ENCODE measurements around the gene DLG2. TPM values are rescaled to one million over a fixed set of nuclear protein-coding genes. Genes with fewer than 3 reads are reported as not detected.
"Not testable (repeated sequence)": the region's sequence is repeated elsewhere in the genome, so short reads cannot be mapped to it uniquely, and the experiment has no call there.

Gene DLG2
- total and polyA plus RNA-seq, 2 donors: 3.4 to 42.4 TPM

DNA sequence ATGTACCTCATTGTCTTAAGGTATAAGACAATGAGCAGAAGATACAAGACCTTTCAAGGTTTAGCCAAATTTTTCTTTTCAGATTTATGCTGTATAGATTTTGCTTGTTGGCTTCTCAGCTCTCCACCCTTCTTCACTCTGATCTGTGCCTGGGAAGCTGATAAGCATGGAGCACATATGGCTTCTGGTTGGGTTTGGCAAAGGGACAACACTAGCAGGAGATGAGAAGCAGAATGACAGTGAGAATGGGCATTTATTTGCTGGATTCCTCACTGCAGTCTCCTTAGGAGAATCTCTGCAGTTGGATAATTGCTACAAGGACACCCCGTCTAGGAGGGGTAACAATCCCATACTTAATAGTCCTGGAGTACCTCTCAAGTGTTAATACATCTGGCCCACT lies 1866.2 kb downstream of the DLG2 start:
- H3K27ac ChIP-seq (ENCODE audit: low read depth): no peak overlapping the region
- WGBS: 77% methylated on average over 1 of the region's 1 CpG
- no peak overlapping the region for H3K4me3 ChIP-seq (ENCODE audit: low read depth, low read length)
- DNase-seq (ENCODE audit: extremely low spot score): no peak
- H3K4me1 ChIP-seq (ENCODE audit: insufficient read depth): no peaks in the 10 kb centered on the region
- no peaks in the 10 kb centered on the region for H3K36me3 ChIP-seq (ENCODE audit: insufficient read depth)

DNA sequence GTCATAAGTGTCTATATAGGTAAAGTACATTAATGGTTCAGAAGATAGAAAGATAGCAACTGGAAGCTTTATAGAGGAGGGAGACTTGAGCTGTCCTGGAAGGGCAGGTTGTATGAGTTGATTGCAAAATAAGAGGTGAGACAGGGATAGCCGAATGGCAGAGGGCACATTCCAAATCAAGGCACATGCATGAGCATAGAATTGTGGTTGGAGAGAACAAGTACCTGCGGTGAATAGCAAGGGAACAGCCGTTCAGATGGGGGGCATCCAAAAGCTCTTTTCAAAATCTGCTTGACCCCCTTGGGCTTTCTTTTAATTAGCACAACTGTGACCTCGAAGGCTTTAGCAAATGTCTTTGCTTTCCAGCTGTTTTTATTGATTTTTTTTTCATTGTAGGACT lies 1868.0 kb downstream of the DLG2 start:
- no peak for DNase-seq (ENCODE audit: extremely low spot score)
- H3K27ac ChIP-seq (ENCODE audit: low read depth): no peak overlapping the region
- 72% methylated on average over 4 of the region's 4 CpGs for WGBS
- H3K4me3 ChIP-seq (ENCODE audit: low read depth, low read length): no peak overlapping the region
- H3K4me1 ChIP-seq (ENCODE audit: insufficient read depth): no peaks in the 10 kb centered on the region
- no peaks in the 10 kb centered on the region for H3K36me3 ChIP-seq (ENCODE audit: insufficient read depth)

DNA sequence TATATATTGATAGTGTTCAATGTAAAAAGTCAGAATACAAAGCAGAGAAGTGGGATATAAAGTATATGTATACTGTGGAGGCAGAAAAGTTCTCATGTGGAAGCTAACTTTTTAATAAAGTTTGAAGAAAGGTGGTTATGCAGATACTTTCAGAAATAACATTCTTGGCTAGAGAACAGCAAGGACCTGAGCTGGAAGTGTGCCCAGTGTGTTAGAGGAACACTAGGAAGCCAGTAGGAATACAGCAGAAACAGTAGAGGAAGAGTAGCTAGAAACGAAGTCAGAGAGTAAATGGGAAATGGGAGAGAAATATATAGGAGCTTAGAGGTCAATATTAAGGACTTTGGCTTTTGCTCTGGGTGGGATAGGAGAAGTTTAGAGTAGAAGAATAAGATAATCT lies 1876.1 kb downstream of the DLG2 start:
- WGBS: 70% methylated on average over 1 of the region's 1 CpG
- H3K27ac ChIP-seq (ENCODE audit: low read depth): no peak overlapping the region
- no peaks in the 10 kb centered on the region for H3K36me3 ChIP-seq (ENCODE audit: insufficient read depth)
- no peaks in the 10 kb centered on the region for H3K4me1 ChIP-seq (ENCODE audit: insufficient read depth)
- DNase-seq (ENCODE audit: extremely low spot score): no peak
- no peak overlapping the region for H3K4me3 ChIP-seq (ENCODE audit: low read depth, low read length)

DNA sequence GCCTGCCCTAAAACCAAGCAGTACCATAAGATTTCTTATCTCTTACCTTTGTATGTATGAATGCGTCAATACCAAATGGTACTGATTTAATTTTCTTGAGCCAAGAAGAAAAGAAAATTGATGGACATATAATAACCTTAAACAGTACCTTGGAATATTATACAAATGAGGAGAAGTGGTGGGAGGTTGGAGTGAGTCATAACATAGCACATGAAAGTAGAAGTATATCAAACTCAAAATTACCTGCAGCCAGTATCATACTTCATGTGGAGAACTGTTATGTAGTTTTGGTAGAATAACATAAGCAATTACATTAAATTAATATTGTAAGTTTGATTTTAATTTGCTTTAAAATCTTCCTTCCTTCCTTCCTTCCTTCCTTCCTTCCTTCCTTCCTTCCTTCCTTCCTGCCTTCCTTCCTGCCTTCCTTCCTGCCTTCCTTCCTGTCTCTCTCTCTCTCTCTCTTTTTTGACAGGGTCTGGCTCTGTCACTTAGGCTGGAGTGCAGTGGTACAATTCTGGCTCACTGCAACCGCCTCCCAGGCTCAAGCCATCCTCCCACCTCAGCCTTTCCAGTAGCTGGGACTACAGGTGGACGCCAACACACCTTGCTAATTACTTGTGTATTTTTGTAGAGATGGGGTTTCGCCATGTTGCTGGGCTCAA lies 1880.1 kb downstream of the DLG2 start:
- 96% methylated on average over 4 of the region's 4 CpGs for WGBS
- H3K4me1 ChIP-seq (ENCODE audit: insufficient read depth): no peaks in the 10 kb centered on the region
- no peaks in the 10 kb centered on the region for H3K36me3 ChIP-seq (ENCODE audit: insufficient read depth)
- DNase-seq (ENCODE audit: extremely low spot score): no peak
- H3K4me3 ChIP-seq (ENCODE audit: low read depth, low read length): no peak overlapping the region
- no peak overlapping the region for H3K27ac ChIP-seq (ENCODE audit: low read depth)

DNA sequence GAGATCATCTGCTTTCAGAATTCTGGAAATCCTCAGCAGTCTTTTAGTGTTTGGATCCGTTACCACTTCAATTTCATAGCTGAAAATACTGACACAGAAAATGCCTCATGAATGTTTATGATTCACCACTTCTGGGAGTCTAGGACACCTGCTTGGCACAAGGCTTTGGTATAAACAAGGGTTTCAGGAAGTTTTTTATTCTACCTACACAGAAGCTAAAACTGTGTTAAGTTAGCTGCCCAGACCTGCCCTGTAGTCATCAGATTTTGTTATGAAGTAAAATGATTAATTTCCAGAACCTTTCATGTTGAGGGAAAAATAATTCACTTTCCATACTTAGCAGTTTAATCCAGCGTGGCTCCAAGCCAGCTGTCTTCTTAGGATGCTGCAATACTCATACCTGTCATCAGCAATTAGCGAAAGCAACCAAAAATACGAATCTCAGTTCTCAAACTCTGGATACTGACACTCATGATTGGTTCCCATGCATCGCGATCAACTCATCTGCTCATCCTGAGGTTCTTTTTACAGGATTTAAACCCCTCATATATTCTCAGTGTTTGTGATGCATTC lies 1882.4 kb downstream of the DLG2 start:
- 76% methylated on average over 6 of the region's 6 CpGs for WGBS
- Histone ChIP-seq H3K27ac (ENCODE audit: low read depth) (no peak overlapping the region), H3K4me3 (ENCODE audit: low read depth, low read length) (no peak overlapping the region), H3K4me1 (ENCODE audit: insufficient read depth) (no peaks in the 10 kb centered on the region), H3K36me3 (ENCODE audit: insufficient read depth) (no peaks in the 10 kb centered on the region)
- DNase-seq (ENCODE audit: extremely low spot score): no peak

DNA sequence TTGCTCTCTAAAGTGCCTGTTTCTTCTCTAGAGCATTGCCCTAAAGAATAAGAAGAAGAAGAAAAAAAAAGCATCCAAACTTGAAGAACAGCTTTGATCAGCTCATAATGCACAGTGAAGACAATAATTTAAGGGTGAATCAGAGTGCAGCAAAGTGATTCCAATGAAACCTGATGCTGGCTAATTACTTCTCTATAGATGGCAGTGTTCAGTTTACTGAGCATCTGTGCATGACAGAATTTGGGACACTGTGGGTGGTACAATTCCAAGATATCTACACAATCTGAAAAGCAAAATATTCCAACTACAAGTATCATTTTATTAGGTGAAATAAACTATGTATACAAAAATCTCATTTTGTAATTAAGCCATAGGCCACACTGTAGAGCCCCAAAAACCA lies 1890.5 kb downstream of the DLG2 start:
- DNase-seq (ENCODE audit: extremely low spot score): no peak
- Histone ChIP-seq H3K4me3 (ENCODE audit: low read depth, low read length) (no peak overlapping the region), H3K27ac (ENCODE audit: low read depth) (no peak overlapping the region), H3K36me3 (ENCODE audit: insufficient read depth) (no peaks in the 10 kb centered on the region), H3K4me1 (ENCODE audit: insufficient read depth) (no peaks in the 10 kb centered on the region)

DNA sequence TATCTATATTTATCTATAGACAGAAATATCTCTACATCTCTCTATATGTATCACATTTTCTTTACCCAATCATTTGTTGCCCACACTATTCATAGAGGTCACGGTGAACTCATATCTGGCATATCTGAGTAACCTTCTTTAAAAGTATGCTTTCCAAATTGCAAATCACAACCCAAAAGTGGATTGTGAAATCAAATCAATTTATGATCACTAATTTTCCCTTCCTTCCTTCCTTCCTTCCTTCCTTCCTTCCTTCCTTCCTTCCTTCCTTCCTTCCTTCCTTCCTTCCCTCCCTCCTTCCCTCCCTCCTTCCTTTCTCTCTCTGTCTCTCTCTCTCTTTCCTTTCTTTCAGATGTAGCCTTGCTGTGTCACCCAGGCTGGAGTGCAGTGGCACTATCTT lies 1893.0 kb downstream of the DLG2 start:
- no peak overlapping the region for H3K4me3 ChIP-seq (ENCODE audit: low read depth, low read length)
- no peaks in the 10 kb centered on the region for H3K4me1 ChIP-seq (ENCODE audit: insufficient read depth)
- no peak overlapping the region for H3K27ac ChIP-seq (ENCODE audit: low read depth)
- no peaks in the 10 kb centered on the region for H3K36me3 ChIP-seq (ENCODE audit: insufficient read depth)
- 97% methylated on average over 1 of the region's 1 CpG for WGBS
- DNase-seq (ENCODE audit: extremely low spot score): no peak

DNA sequence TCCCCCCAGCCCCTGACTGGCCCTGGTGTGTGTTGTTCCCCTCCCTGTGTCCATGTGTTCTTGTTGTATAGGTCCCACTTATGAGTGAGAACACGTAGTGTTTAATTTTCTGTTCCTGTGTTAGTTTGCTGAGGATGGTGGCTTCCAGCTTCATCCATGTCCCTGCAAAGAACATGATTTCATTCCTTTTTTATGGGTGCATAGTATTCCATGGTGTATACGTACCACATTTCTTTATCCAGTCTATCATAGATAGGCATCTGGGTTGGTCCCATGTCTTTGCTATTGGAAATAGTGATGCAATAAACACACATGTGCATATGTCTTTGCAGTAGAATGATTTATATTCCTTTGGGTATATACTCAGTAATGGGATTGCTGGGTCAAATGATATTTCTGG lies 1895.9 kb downstream of the DLG2 start:
- WGBS: 97% methylated on average over 2 of the region's 2 CpGs
- H3K27ac ChIP-seq (ENCODE audit: low read depth); H3K36me3 ChIP-seq (ENCODE audit: insufficient read depth); DNase-seq (ENCODE audit: extremely low spot score); H3K4me3 ChIP-seq (ENCODE audit: low read depth, low read length); H3K4me1 ChIP-seq (ENCODE audit: insufficient read depth): not testable (repeated sequence)

DNA sequence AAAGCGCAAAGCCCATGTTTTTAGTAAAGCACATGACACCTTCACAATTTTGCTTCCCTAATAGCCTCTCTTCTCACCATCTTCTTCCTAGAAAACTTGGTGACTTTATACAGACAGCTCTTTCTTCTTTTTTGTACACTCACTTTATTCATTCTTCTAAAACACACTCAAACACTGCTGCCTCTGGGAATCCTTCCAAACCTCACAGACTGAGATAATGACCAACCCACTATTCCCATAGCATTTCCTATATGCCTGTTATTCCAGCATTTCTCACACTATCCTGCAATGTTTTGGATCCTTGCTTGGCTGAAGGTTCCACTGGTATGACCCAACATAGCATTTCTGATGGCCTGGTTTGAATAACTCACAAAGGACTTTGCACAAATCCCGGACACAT lies 1898.9 kb downstream of the DLG2 start:
- 83% methylated on average over 2 of the region's 2 CpGs for WGBS
- Histone ChIP-seq H3K27ac (ENCODE audit: low read depth) (no peak overlapping the region), H3K4me3 (ENCODE audit: low read depth, low read length) (no peak overlapping the region), H3K36me3 (ENCODE audit: insufficient read depth) (no peaks in the 10 kb centered on the region), H3K4me1 (ENCODE audit: insufficient read depth) (peaks cover 3% of the 10 kb centered on the region)
- DNase-seq (ENCODE audit: extremely low spot score): no peak

DNA sequence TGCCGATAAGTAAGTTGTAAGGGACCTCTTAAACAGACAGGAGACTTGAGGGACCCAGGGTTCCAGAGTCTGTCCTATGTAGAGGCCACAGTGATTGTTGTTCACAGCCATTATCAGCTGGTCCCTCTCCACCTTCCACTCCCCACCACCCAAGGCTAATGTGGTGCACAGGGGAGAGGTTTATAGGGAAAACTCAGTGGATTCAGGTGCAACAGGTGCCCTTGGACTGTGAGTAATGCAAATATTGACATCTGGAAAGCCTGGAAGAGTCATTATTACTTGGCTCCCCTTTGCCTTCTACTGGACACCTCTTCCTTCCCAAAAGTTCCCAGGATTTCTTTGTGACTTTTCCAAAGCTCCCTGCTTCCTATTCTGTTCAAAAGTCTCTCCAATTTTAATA lies 1899.9 kb downstream of the DLG2 start:
- Histone ChIP-seq H3K27ac (ENCODE audit: low read depth) (no peak overlapping the region), H3K4me3 (ENCODE audit: low read depth, low read length) (no peak overlapping the region), H3K4me1 (ENCODE audit: insufficient read depth) (peaks cover 3% of the 10 kb centered on the region), H3K36me3 (ENCODE audit: insufficient read depth) (no peaks in the 10 kb centered on the region)
- 47% methylated on average over 1 of the region's 1 CpG for WGBS
- no peak for DNase-seq (ENCODE audit: extremely low spot score)

DNA sequence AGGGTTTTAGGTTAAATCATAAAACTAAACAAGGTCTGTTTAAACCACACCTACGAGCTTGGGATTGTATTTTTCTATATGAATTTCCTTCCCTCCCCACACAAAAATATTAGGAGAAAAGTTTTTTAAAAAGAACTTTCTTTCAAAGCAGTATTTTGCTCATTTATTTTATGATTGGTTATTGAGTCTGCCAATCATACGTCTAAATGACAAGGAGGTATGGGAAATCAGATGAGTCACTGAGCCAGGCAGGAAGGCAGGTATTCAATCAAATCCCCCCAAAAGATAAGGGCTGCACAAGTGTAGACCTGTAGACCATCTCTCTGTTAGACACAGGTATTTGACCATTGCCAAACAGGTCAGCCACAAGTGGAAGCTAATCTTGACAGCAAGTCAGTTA lies 1900.8 kb downstream of the DLG2 start:
- H3K36me3 ChIP-seq (ENCODE audit: insufficient read depth): no peaks in the 10 kb centered on the region
- H3K4me3 ChIP-seq (ENCODE audit: low read depth, low read length): no peak overlapping the region
- H3K4me1 ChIP-seq (ENCODE audit: insufficient read depth): peaks cover 3% of the 10 kb centered on the region
- WGBS: 77% methylated on average over 2 of the region's 2 CpGs
- DNase-seq (ENCODE audit: extremely low spot score): no peak
- no peak overlapping the region for H3K27ac ChIP-seq (ENCODE audit: low read depth)

DNA sequence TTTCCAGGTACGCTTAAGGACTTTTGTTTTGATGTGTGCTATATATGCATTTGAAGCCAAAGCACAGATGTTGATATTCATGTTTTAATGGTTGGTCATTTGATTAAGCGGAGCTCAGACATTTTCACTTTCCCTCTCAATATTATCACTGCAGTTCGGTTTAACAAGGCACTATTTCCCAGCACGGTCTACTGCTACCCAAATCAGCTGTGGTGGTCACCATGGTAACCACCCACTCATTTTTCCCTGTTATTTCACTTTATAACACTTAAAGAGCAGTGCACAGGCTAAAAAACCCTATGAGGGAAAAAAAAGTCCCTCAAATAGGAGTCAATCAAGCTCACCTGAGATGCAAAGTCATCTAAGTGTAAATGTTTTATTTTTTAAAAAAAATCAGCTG lies 1901.4 kb downstream of the DLG2 start:
- no peak for DNase-seq (ENCODE audit: extremely low spot score)

DNA sequence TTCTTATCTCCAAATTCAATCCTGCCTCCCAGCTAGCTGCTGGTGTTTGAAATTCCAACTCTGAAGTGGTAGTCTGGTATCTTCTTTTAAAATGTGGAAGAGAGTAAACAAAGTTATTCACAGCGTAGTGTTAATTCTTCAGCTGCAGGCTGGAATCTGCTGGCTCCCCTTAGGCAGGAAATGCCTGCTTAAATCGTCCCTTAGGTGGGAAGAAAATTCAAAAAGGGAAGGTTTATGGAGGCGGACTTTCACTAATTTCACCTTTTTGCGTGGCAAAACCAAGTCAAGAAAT lies 1901.9 kb downstream of the DLG2 start:
- no peaks in the 10 kb centered on the region for H3K36me3 ChIP-seq (ENCODE audit: insufficient read depth)
- H3K27ac ChIP-seq (ENCODE audit: low read depth): no peak overlapping the region
- DNase-seq (ENCODE audit: extremely low spot score): no peak

More for the DNA sequence above, 1901.4 kb downstream of the DLG2 start:
- Histone ChIP-seq H3K36me3 (ENCODE audit: insufficient read depth) (no peaks in the 10 kb centered on the region), H3K4me3 (ENCODE audit: low read depth, low read length) (no peak overlapping the region), H3K4me1 (ENCODE audit: insufficient read depth) (peaks cover 3% of the 10 kb centered on the region), H3K27ac (ENCODE audit: low read depth) (no peak overlapping the region)
- 33% methylated on average over 4 of the region's 4 CpGs for WGBS

DNA sequence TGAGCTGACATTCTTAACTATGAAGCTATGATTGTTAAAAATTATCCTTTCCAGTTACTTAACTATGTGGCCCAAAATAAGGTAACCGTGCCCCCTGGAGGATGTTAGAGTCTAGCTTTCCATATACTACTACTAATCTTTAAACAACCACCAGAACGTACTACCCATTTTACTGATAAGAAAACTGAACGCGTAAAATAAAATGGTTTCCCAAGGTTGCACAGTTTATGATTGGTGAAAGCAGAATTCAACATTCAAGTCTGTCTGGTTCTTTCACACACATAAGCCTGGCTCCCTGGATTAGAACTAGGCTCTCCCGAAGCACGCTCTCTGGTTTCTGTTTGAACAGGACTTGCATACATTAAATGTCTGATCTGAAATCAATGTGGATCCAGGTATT lies 1903.1 kb downstream of the DLG2 start:
- Histone ChIP-seq H3K36me3 (ENCODE audit: insufficient read depth) (no peaks in the 10 kb centered on the region), H3K27ac (ENCODE audit: low read depth) (no peak overlapping the region), H3K4me3 (ENCODE audit: low read depth, low read length) (peak overlapping the region; percentile 28), H3K4me1 (ENCODE audit: insufficient read depth) (peaks cover 3% of the 10 kb centered on the region)
- WGBS: 7% methylated on average over 6 of the region's 6 CpGs
- DNase-seq (ENCODE audit: extremely low spot score): no peak

More for the DNA sequence above, 1901.9 kb downstream of the DLG2 start:
- WGBS: 5% methylated on average over 4 of the region's 4 CpGs
- H3K4me3 ChIP-seq (ENCODE audit: low read depth, low read length): no peak overlapping the region
- peaks cover 3% of the 10 kb centered on the region for H3K4me1 ChIP-seq (ENCODE audit: insufficient read depth)
